H1 (cell line): Measurements from ENCODE around the gene C16orf95. TPM values are rescaled to one million over a fixed set of nuclear protein-coding genes. Genes with fewer than 3 reads are reported as not detected.

ENCODE experiments used
- CTCF ChIA-PET: fragments of 300-600 bp; sonication (Branson Sonifier 250); formaldehyde crosslinking; loops from one replicate; lab custom pipeline; 2021; ENCODE audit not compliant: partially characterized antibody; lab: Charles Lee
- POLR2A ChIA-PET: fragments of 300-600 bp; sonication (Branson Sonifier 250); formaldehyde crosslinking; loops from one replicate; lab custom pipeline; 2021; ENCODE audit warnings: inconsistent platforms; ENCODE audit not compliant: partially characterized antibody; lab: Charles Lee
- DNase-seq, 2 experiments: peaks; one replicate each; pipeline versions ENCODE4 v3.0.0 to v3.0.0-alpha.2; 2010 to 2022; ENCODE audit warnings: low spot score in 2 of 2, low read depth in 1 of 2, mixed read lengths in 1 of 2
- FAIRE-seq: peaks from 2 replicates; lab custom pipeline; 2011; peaks lifted over from hg19 to GRCh38; lab: Jason Lieb, UNC
- H2AFZ ChIP-seq: 2 replicates; pipeline ENCODE4 v1.8.1; 2012; ENCODE audit warnings: low read length, inconsistent platforms
- H2AK5ac ChIP-seq: 2 replicates; pipeline ENCODE4 v1.6.1; 2013; ENCODE audit warnings: low read depth, low read length
- H2BK120ac ChIP-seq: replicated peaks from 2 replicates; pipeline ENCODE3; 2013; ENCODE audit warnings: low read depth, low read length, inconsistent platforms
- H2BK12ac ChIP-seq: 2 replicates; pipeline ENCODE4 v1.6.1; 2013; ENCODE audit warnings: low read depth, low read length
- H2BK15ac ChIP-seq: 2 replicates; pipeline ENCODE4 v1.6.1; 2013; ENCODE audit warnings: low read length
- H2BK20ac ChIP-seq: 2 replicates; pipeline ENCODE4 v1.6.1; 2013; ENCODE audit warnings: low read length
- H2BK5ac ChIP-seq: 2 replicates; pipeline ENCODE4 v1.6.1; 2013; ENCODE audit warnings: low read depth, low read length
- H3K14ac ChIP-seq: 2 replicates; pipeline ENCODE4 v1.6.1; 2013; ENCODE audit warnings: inconsistent platforms; ENCODE audit not compliant: insufficient read length
- H3K18ac ChIP-seq: 2 replicates; pipeline ENCODE4 v1.6.1; 2013; ENCODE audit warnings: low read length; ENCODE audit errors: extremely low read depth
- H3K23ac ChIP-seq: 2 replicates; pipeline ENCODE4 v1.6.1; 2013; ENCODE audit warnings: inconsistent platforms; ENCODE audit not compliant: insufficient read length
- H3K23me2 ChIP-seq: 2 replicates; pipeline ENCODE4 v1.6.1; 2013; ENCODE audit warnings: low read depth, low read length
- H3K27ac ChIP-seq: 2 replicates; pipeline ENCODE4 v1.6.1; 2011; ENCODE audit warnings: low read depth, low read length, inconsistent platforms
- H3K27me3 ChIP-seq, 4 experiments: replicated peaks in 1 of 4; 1 replicate in 1 of 4; 2 replicates in 3 of 4; pipeline versions ENCODE4 v1.6.1 to v1.8.1; 2011 to 2013; ENCODE audit warnings: low read length in 3 of 4, mild to moderate bottlenecking in 3 of 4, inconsistent platforms in 2 of 4, mixed read lengths in 2 of 4, moderate library complexity in 1 of 4; ENCODE audit not compliant: control insufficient read depth in 3 of 4, insufficient read depth in 3 of 4; ENCODE audit errors: extremely low read depth in 1 of 4
- H3K36me3 ChIP-seq, 4 experiments: 2 replicates each; pipeline versions ENCODE4 v1.6.1 to v1.8.1; 2011 to 2013; ENCODE audit warnings: mild to moderate bottlenecking in 4 of 4, low read length in 3 of 4, moderate library complexity in 2 of 4, control low read depth in 1 of 4, inconsistent platforms in 1 of 4; ENCODE audit not compliant: insufficient read depth in 4 of 4, control insufficient read depth in 2 of 4
- H3K4ac ChIP-seq: replicated peaks from 2 replicates; pipeline ENCODE3; 2013; ENCODE audit warnings: low read length, low read depth, mixed read lengths, inconsistent platforms; ENCODE audit not compliant: insufficient read length
- H3K4me1 ChIP-seq, 4 experiments: replicated peaks in 1 of 4; 1 replicate in 1 of 4; 2 replicates in 3 of 4; pipeline versions ENCODE4 v1.6.1 to v1.8.1; 2011 to 2013; ENCODE audit warnings: low read length in 3 of 4, inconsistent platforms in 2 of 4, mixed read lengths in 1 of 4; ENCODE audit not compliant: insufficient read depth in 4 of 4, control insufficient read depth in 3 of 4
- H3K4me2 ChIP-seq, 2 experiments: 2 replicates each; pipeline versions ENCODE4 v1.6.1 to v1.8.1; 2011 to 2013; ENCODE audit warnings: low read depth in 2 of 2, low read length in 2 of 2, control low read depth in 1 of 2, inconsistent platforms in 1 of 2, mild to moderate bottlenecking in 1 of 2; ENCODE audit not compliant: insufficient read depth in 1 of 2
- H3K4me3 ChIP-seq, 4 experiments: fragments of 200-600, 300-600 bp in 1 of 4; sonication (generic), shearing (Covaris generic), sonication (Bioruptor Twin) in 1 of 4; 2 replicates each; pipeline versions ENCODE4 v1.5.1 to v1.8.1; 2011 to 2016; ENCODE audit warnings: low read length in 4 of 4, low read depth in 3 of 4, control low read depth in 2 of 4, inconsistent platforms in 2 of 4, mild to moderate bottlenecking in 2 of 4, mixed read lengths in 1 of 4, moderate library complexity in 1 of 4; ENCODE audit not compliant: insufficient read depth in 2 of 4; ENCODE audit errors: extremely low read depth in 1 of 4
- H3K56ac ChIP-seq: replicated peaks from 2 replicates; pipeline ENCODE3; 2013; ENCODE audit warnings: low read depth, mild to moderate bottlenecking, mixed read lengths, low read length, inconsistent platforms; ENCODE audit not compliant: insufficient read length
- H3K79me1 ChIP-seq: 2 replicates; pipeline ENCODE4 v1.6.1; 2013; ENCODE audit warnings: low read depth, low read length, control low read depth
- H3K79me2 ChIP-seq, 2 experiments: 2 replicates each; pipeline versions ENCODE4 v1.6.1 to v1.8.1; 2012 to 2013; ENCODE audit warnings: low read length in 2 of 2, mild to moderate bottlenecking in 2 of 2, inconsistent platforms in 1 of 2; ENCODE audit not compliant: insufficient read depth in 2 of 2, control insufficient read depth in 1 of 2
- H3K9ac ChIP-seq, 4 experiments: replicated peaks in 1 of 4; 1 replicate in 1 of 4; 2 replicates in 3 of 4; pipeline versions ENCODE4 v1.6.1 to v1.8.1; 2011 to 2013; ENCODE audit warnings: low read depth in 3 of 4, low read length in 3 of 4, control low read depth in 2 of 4, mild to moderate bottlenecking in 2 of 4, moderate library complexity in 2 of 4, inconsistent platforms in 1 of 4; ENCODE audit errors: extremely low read depth in 1 of 4
- H3K9me3 ChIP-seq, 2 experiments: 2 replicates each; pipeline versions ENCODE4 v1.6.1 to v1.8.1; 2012 to 2013; ENCODE audit warnings: mild to moderate bottlenecking in 2 of 2, moderate library complexity in 2 of 2, control low read depth in 1 of 2, inconsistent platforms in 1 of 2, low read depth in 1 of 2, low read length in 1 of 2, mixed read lengths in 1 of 2; ENCODE audit not compliant: insufficient read depth in 2 of 2
- H4K20me1 ChIP-seq, 2 experiments: replicated peaks in 1 of 2; 2 replicates each; pipeline versions ENCODE3 to v1.8.1; 2011 to 2013; ENCODE audit warnings: inconsistent platforms in 2 of 2, low read length in 2 of 2, mild to moderate bottlenecking in 1 of 2; ENCODE audit not compliant: insufficient read depth in 2 of 2, control insufficient read depth in 1 of 2
- H4K5ac ChIP-seq: 2 replicates; pipeline ENCODE4 v1.6.1; 2013; ENCODE audit warnings: low read length, low read depth, mixed read lengths, inconsistent platforms; ENCODE audit not compliant: insufficient read length
- H4K8ac ChIP-seq: 2 replicates; pipeline ENCODE4 v1.8.0; 2013; ENCODE audit warnings: mild to moderate bottlenecking, moderate library complexity, low read length, inconsistent platforms; ENCODE audit not compliant: insufficient read depth; ENCODE audit errors: extremely low read depth
- H4K91ac ChIP-seq: replicated peaks from 2 replicates; pipeline ENCODE3; 2013; ENCODE audit warnings: low read length, mixed read lengths, inconsistent platforms; ENCODE audit not compliant: insufficient read length
- CBX8 ChIP-seq: fragments of 300-800, 300-1000 bp; sonication (generic); IDR thresholded peaks from 2 replicates; pipeline ENCODE4 v1.7.1; 2016; ENCODE audit warnings: low read depth, low read length, borderline replicate concordance
- EZH2 ChIP-seq: fragments of 200-600 bp; sonication (generic); IDR thresholded peaks from 2 replicates; pipeline ENCODE4 v1.7.1; 2012; ENCODE audit warnings: low read depth, mild to moderate bottlenecking, moderate library complexity, low read length, inconsistent platforms; ENCODE audit not compliant: severe bottlenecking
- MAFK ChIP-seq: IDR thresholded peaks from 2 replicates; pipeline ENCODE4 v1.6.1; 2012; ENCODE audit warnings: low read depth, mild to moderate bottlenecking, improper control_type of control experiment, low read length
- NANOG ChIP-seq: IDR thresholded peaks from 2 replicates; pipeline ENCODE4 v1.6.1; 2011; ENCODE audit warnings: low read length, low read depth, mild to moderate bottlenecking, inconsistent platforms; ENCODE audit not compliant: insufficient read depth, poor library complexity, severe bottlenecking
- SIRT6 ChIP-seq: IDR thresholded peaks from one replicate; pipeline ENCODE4 v1.7.1; 2012; ENCODE audit warnings: low read length, inconsistent platforms
- SP1 ChIP-seq: IDR thresholded peaks from 2 replicates; pipeline ENCODE4 v1.6.1; 2011; ENCODE audit warnings: low read depth, low read length
- SUZ12 ChIP-seq: fragments of 200-600 bp; sonication (generic); IDR thresholded peaks from 2 replicates; pipeline ENCODE4 v1.6.1; 2012; ENCODE audit warnings: mild to moderate bottlenecking, inconsistent platforms, low read length, moderate library complexity, mixed read lengths
- TCF12 ChIP-seq: IDR thresholded peaks from 2 replicates; pipeline ENCODE4 v1.6.1; 2011; ENCODE audit warnings: low read depth, mild to moderate bottlenecking, low read length
- YY1 ChIP-seq: IDR thresholded peaks from 2 replicates; pipeline ENCODE4 v1.6.1; 2011; ENCODE audit warnings: low read depth, mild to moderate bottlenecking, low read length
- ZNF274 ChIP-seq: IDR thresholded peaks from 2 replicates; pipeline ENCODE4 v1.7.0; 2012; ENCODE audit warnings: low read length, borderline replicate concordance; ENCODE audit errors: extremely low read depth
- WGBS, 2 experiments: shearing (Covaris generic) in 1 of 2; methylation state at CpG; one replicate each; pipeline versions ENCODE4 v1.1.6 to v1.1.7; 2013 to 2015; ENCODE audit warnings: low lambda C conversion rate in 2 of 2, mixed read lengths in 2 of 2, inconsistent platforms in 1 of 2, low coverage in 1 of 2, missing lambda C conversion rate in 1 of 2; ENCODE audit not compliant: insufficient replicate concordance in 2 of 2, insufficient coverage in 1 of 2, insufficient read length in 1 of 2; ENCODE audit errors: extremely low coverage in 1 of 2, missing lambda C conversion rate in 1 of 2; 5-methylcytosine and 5-hydroxymethylcytosine counted together
- polyA plus RNA-seq, 7 experiments: library from polyadenylated mRNA; depleted of rRNA in 3 of 7; stranded (reverse) in 5 of 7; unstranded in 2 of 7; fragments of >200 nt in 5 of 7; fragments of 200-250 nt in 2 of 7; gene quantifications; 1 replicate in 5 of 7; 2 replicates in 1 of 7; 4 replicates in 1 of 7; pipeline versions ENCODE4 v1.2.1 to v1.2.3, GENCODE V29; 2011 to 2013; ENCODE audit warnings: missing spikeins in 2 of 7, mixed read lengths in 2 of 7
- total RNA-seq: library from RNA; stranded (reverse); fragmentation: NEBNext Ultra II Directional; extraction: Animal tissue kit (Norgen Biotek cat#: 25700); gene quantifications from 2 replicates; pipeline ENCODE4 v1.2.1, GENCODE V29; 2021
- TF ChIP-seq, protein P1 (sequence below): IDR thresholded peaks from 2 replicates; pipeline ENCODE4 v1.6.1; 2012; ENCODE audit warnings: inconsistent platforms

The C16orf95 gene
- total and polyA plus RNA-seq, 2 of the 8 experiments (the other 6 are each of a cell fraction or from before 2014, with no cell fraction given) = 5.0 to 5.4 TPM

GRCh38 chr16:87291944-87292343 lies 25.2 kb downstream of the C16orf95 start:
- no peak overlapping the region for H3K23ac ChIP-seq
- no peak overlapping the region for H2BK120ac ChIP-seq
- no peak overlapping the region for H2BK20ac ChIP-seq
- no peak overlapping the region for H2AFZ ChIP-seq
- no peaks in the 10 kb centered on the region for H3K79me2 ChIP-seq
- H3K56ac ChIP-seq = no peak overlapping the region
- no peak overlapping the region for H3K4me3 ChIP-seq
- H4K20me1 ChIP-seq = no peaks in the 10 kb centered on the region
- H3K9me3 ChIP-seq = peaks cover 8 to 9% of the 10 kb centered on the region in 2 experiments; a peak in 2 of 4 replicates
- ChIA-PET POLR2A (no interaction called here), CTCF (interaction anchor here (0.9 to 3.4 kb wide), 6 partner anchors 8 to 89 kb away, joined by 3 to 15 read pairs (median 4); no protein-coding TSS in a partner anchor)
- H3K27me3 ChIP-seq = peaks cover 0 to 2% (median 0%) of the 10 kb centered on the region in 4 experiments; a peak in 2 of 7 replicates
- no peak overlapping the region for H3K4ac ChIP-seq
- no peak overlapping the region for H3K4me2 ChIP-seq
- H2BK15ac ChIP-seq = no peak overlapping the region
- no peak overlapping the region for H3K27ac ChIP-seq
- peaks cover 0 to 5% (median 2%) of the 10 kb centered on the region in 4 experiments; a peak in 3 of 7 replicates for H3K4me1 ChIP-seq
- H3K9ac ChIP-seq = no peak overlapping the region
- peaks cover 4% of the 10 kb centered on the region; the same call in 1 of the 2 replicates for H3K23me2 ChIP-seq
- no peak for FAIRE-seq
- 79% methylated on average over 6 of the region's 6 CpGs; no CpG with 5 or more reads in 1 of the 2 experiments for WGBS, 2 experiments
- H3K79me1 ChIP-seq = no peaks in the 10 kb centered on the region
- no peak overlapping the region for H3K14ac ChIP-seq
- no peak overlapping the region for H2AK5ac ChIP-seq
- TF ChIP-seq, protein P1, sequence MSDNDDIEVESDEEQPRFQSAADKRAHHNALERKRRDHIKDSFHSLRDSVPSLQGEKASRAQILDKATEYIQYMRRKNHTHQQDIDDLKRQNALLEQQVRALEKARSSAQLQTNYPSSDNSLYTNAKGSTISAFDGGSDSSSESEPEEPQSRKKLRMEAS = no peak
- TF ChIP-seq MAFK (no peak), SUZ12 (no peak), CBX8 (no peak), ZNF274 (no peak), NANOG (no peak), SP1 (no peak), YY1 (no peak), EZH2 (no peak), TCF12 (no peak), SIRT6 (no peak)
- no peak overlapping the region for H4K8ac ChIP-seq
- no peak overlapping the region for H4K5ac ChIP-seq
- H4K91ac ChIP-seq = no peak overlapping the region
- no peaks in the 10 kb centered on the region for H3K36me3 ChIP-seq
- H2BK5ac ChIP-seq = no peak overlapping the region
- H3K18ac ChIP-seq = no peak overlapping the region
- H2BK12ac ChIP-seq = no peak overlapping the region
- no peak for DNase-seq
